ENCODE results near the gene GUCD1. TPM values are rescaled to one million over a fixed set of nuclear protein-coding genes. Genes with fewer than 3 reads are reported as not detected.

GUCD1 gene
- total and polyA plus RNA-seq, 7 donors: 114 to 232 (median 151) TPM

DNA sequence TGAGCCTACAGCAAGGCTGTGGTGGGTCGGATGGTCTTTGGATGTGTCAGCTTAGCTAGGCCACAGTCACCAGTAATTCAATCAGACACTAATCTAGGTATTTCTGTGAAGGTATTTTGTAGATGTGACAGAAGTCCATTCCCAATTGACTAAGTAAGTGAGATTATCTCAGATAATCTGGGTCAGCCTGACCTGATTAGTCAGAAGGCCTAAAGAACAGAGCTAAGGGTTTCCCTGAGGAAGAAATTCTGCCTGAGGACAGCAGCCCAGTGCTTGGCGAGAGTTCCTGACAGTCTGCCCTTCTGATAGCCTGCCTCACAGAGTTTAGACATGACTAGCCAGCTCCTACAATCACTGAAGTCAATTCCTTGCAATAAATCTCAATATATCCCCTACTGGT, 28.7 kb downstream of the GUCD1 start:
- Histone ChIP-seq H3K36me3 (ENCODE audit: insufficient read depth in 1 of 2, low read depth in 1 of 2) (no peaks in the 10 kb centered on the region), H3K4me1 (no peaks in the 10 kb centered on the region), H3K27ac (no peak overlapping the region), H3K9me3 (no peaks in the 10 kb centered on the region), H3K27me3 (ENCODE audit: insufficient read depth in 3 of 3, low read length in 2 of 3) (no peaks in the 10 kb centered on the region), H3K4me3 (no peak overlapping the region)
- WGBS, 3 donors: 84 to 93% (median 84%) methylated on average over 2 of the region's 2 CpGs
- TF ChIP-seq, protein P1, sequence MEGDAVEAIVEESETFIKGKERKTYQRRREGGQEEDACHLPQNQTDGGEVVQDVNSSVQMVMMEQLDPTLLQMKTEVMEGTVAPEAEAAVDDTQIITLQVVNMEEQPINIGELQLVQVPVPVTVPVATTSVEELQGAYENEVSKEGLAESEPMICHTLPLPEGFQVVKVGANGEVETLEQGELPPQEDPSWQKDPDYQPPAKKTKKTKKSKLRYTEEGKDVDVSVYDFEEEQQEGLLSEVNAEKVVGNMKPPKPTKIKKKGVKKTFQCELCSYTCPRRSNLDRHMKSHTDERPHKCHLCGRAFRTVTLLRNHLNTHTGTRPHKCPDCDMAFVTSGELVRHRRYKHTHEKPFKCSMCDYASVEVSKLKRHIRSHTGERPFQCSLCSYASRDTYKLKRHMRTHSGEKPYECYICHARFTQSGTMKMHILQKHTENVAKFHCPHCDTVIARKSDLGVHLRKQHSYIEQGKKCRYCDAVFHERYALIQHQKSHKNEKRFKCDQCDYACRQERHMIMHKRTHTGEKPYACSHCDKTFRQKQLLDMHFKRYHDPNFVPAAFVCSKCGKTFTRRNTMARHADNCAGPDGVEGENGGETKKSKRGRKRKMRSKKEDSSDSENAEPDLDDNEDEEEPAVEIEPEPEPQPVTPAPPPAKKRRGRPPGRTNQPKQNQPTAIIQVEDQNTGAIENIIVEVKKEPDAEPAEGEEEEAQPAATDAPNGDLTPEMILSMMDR (IDR thresholded peaks at IDR 0.05): no peak
- no peak for DNase-seq
- intact Hi-C loops (cut with DNase I): loop anchor here in 1 of 2 donors (5.0 kb wide), 1 partner anchor 199 kb away; no protein-coding TSS in a partner anchor
- ATAC-seq: no peak

- TF ChIP-seq, protein P1 (IDR thresholded peaks at IDR 0.05): peak; percentile 84
- Histone ChIP-seq H3K36me3 (ENCODE audit: insufficient read depth in 1 of 2, low read depth in 1 of 2) (no peaks in the 10 kb centered on the region), H3K9me3 (no peaks in the 10 kb centered on the region), H3K27me3 (ENCODE audit: insufficient read depth in 3 of 3, low read length in 2 of 3) (no peaks in the 10 kb centered on the region), H3K4me1 (no peaks in the 10 kb centered on the region), H3K27ac (no peak overlapping the region), H3K4me3 (no peak overlapping the region)
- 12 to 16% (median 13%) methylated on average over 12 of the region's 12 CpGs for WGBS, 3 donors
- ATAC-seq (peak; percentile 77 to 88 (median 82)), DNase-seq (peak; percentile 78 to 86)
- intact Hi-C loops (cut with DNase I): loop anchor here in 1 of 2 donors (2.0 to 5.0 kb wide), 2 partner anchors 103 to 198 kb away; no protein-coding TSS in a partner anchor
Measured at GRCh38 chr22:24525416-24526037, 29.4 kb downstream of the GUCD1 start.

- Histone ChIP-seq H3K36me3 (ENCODE audit: insufficient read depth in 1 of 2, low read depth in 1 of 2) (no peaks in the 10 kb centered on the region), H3K27ac (no peak overlapping the region), H3K9me3 (no peaks in the 10 kb centered on the region), H3K27me3 (ENCODE audit: insufficient read depth in 3 of 3, low read length in 2 of 3) (no peaks in the 10 kb centered on the region), H3K4me1 (peaks cover 3% of the 10 kb centered on the region), H3K4me3 (no peak overlapping the region)
- peak in 1 of 2 donors; percentile 18 for DNase-seq
- intact Hi-C loops (cut with DNase I): loop anchor here (2.0 kb wide), 2 partner anchors 97 to 101 kb away; partner anchors contain the start of gene ADORA2A (in 1 of the 2)
- 72 to 79% (median 78%) methylated on average over 2 of the region's 2 CpGs for WGBS, 3 donors
- no peak for ATAC-seq
- TF ChIP-seq, protein P1 (IDR thresholded peaks at IDR 0.05): no peak
Measured at GRCh38 chr22:24523873-24524272, 31.1 kb downstream of the GUCD1 start.

DNA sequence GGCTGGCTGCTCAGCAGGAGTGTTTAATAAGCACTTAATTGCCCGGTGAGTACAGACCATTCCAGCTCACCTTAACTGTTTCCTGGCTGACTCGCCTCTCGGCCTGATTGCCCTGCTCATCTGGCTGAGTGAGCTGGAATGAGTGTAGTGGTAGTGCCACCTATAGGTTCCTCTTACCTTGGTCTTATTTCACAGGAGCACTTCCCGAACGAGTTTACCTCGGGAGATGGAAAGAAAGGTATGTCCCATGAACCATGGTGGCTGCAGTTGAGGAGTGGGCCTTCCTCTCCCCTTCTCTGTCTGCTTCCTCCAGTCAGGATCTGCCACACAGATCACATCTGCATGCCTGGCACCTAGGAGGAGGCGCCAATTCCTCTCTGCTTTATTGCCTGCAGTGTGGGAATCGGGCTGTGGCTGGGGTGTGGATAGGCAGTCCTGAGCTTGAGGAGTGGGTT, 33.1 kb downstream of the GUCD1 start:
- ATAC-seq (peak; percentile 63 to 81 (median 74)), DNase-seq (peak in 1 of 2 donors; percentile 52)
- Histone ChIP-seq H3K9me3 (no peaks in the 10 kb centered on the region), H3K36me3 (ENCODE audit: insufficient read depth in 1 of 2, low read depth in 1 of 2) (no peaks in the 10 kb centered on the region), H3K4me1 (peaks cover 3% of the 10 kb centered on the region), H3K27ac (no peak overlapping the region), H3K27me3 (ENCODE audit: insufficient read depth in 3 of 3, low read length in 2 of 3) (no peaks in the 10 kb centered on the region), H3K4me3 (no peak overlapping the region)
- TF ChIP-seq, protein P1 (IDR thresholded peaks at IDR 0.05): peak; percentile 41
- 31 to 45% (median 35%) methylated on average over 8 of the region's 8 CpGs for WGBS, 3 donors
- intact Hi-C loops (cut with DNase I): loop anchor here in 1 of 2 donors (2.0 kb wide), 1 partner anchor 95 kb away; the partner anchor contains the start of gene ADORA2A

All from psoas muscle (tissue), 8 donors.